GM04504 (cell line): ENCODE measurements around the gene PDIA4.
"Not testable (repeated sequence)": the region's sequence is repeated elsewhere in the genome, so short reads cannot be mapped to it uniquely, and the experiment has no call there.

Experiments
- DNase-seq: peaks from one replicate; pipeline ENCODE4 v3.0.0-alpha.2; 2012; ENCODE audit warnings: low read depth

Gene PDIA4

GRCh38 chr7:149003018-149003417 is 25.3 kb downstream of the PDIA4 start:
- DNase-seq, result no peak

GRCh38 chr7:149002604-149003003 is 25.7 kb downstream of the PDIA4 start:
- no peak for DNase-seq

GRCh38 chr7:149001427-149002068 is 26.8 kb downstream of the PDIA4 start:
- no peak for DNase-seq

- DNase-seq, result no peak
These were observed 27.3 kb downstream of the PDIA4 start for GRCh38 chr7:149000961-149001360.

GRCh38 chr7:148999192-148999591 is 29.1 kb downstream of the PDIA4 start:
- DNase-seq, result no peak

GRCh38 chr7:148997497-148997896 is 30.8 kb downstream of the PDIA4 start:
- no peak for DNase-seq

GRCh38 chr7:148994576-148994975 is 33.7 kb downstream of the PDIA4 start:
- no peak for DNase-seq

GRCh38 chr7:148993193-148993592 is 35.1 kb downstream of the PDIA4 start:
- DNase-seq, result no peak

GRCh38 chr7:148991536-148991935 is 36.8 kb downstream of the PDIA4 start:
- no peak for DNase-seq

GRCh38 chr7:148987751-148988512 is 40.4 kb downstream of the PDIA4 start:
- no peak for DNase-seq

- DNase-seq, result peak; percentile 66
These were observed 41.1 kb downstream of the PDIA4 start for GRCh38 chr7:148987010-148987750.

GRCh38 chr7:148986742-148987009 is 41.6 kb downstream of the PDIA4 start:
- DNase-seq, result no peak

GRCh38 chr7:148983200-148984146 is 44.8 kb downstream of the PDIA4 start:
- DNase-seq, result no peak

- no peak for DNase-seq
These were observed 45.6 kb downstream of the PDIA4 start for GRCh38 chr7:148982654-148983199.

GRCh38 chr7:148979827-148980226 is 48.5 kb downstream of the PDIA4 start:
- DNase-seq, result no peak

- not testable (repeated sequence) for DNase-seq
These were observed 49.2 kb downstream of the PDIA4 start for GRCh38 chr7:148979072-148979471.

- no peak for DNase-seq
These were observed 50.2 kb downstream of the PDIA4 start for GRCh38 chr7:148978091-148978490.

- DNase-seq, result no peak
These were observed 52.4 kb downstream of the PDIA4 start for GRCh38 chr7:148975896-148976295.

GRCh38 chr7:148973256-148973655 is 55.0 kb downstream of the PDIA4 start:
- DNase-seq, result no peak

- no peak for DNase-seq
These were observed 55.9 kb downstream of the PDIA4 start for GRCh38 chr7:148972375-148972774.

- no peak for DNase-seq
These were observed 60.7 kb downstream of the PDIA4 start for GRCh38 chr7:148967602-148968001.

GRCh38 chr7:148967032-148967372 is 61.3 kb downstream of the PDIA4 start:
- DNase-seq, result no peak
